Right kidney (tissue), 1 donor: ENCODE results near the gene IMMP2L.
A peak's percentile ranks its signal among the peaks of the same experiment; 100 is the strongest.

Source experiments
- DNase-seq: peaks from one replicate; pipeline ENCODE4 v3.0.0-alpha.2; 2016

The IMMP2L gene

DNA sequence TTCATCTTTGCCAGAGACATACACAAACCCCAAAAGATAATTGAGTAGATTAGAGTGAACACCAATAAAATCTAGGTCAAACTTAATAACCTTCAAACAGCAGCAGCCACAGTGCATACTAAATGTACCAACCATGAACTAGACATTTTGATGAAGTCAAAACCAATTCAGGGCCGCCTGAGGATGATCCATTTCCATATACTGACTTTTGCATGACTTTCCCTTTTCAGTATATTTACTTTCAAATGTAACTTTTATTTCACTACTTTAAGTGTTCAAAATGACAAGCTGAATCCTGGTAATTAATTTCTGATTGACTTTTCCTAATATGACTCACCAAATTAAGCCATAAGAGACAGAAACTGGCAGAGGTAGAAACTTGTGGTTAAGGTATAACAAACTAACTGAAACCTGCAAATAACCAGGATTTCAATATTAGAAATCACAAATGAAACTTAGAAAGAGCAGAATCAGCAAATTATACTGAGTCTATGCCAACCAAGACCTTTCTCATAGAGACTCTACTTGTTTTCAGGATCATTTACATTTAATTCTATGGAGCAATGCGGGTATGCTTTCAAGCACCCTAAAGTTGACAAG is 643.2 kb downstream of the IMMP2L start:
- DNase-seq: no peak

DNA sequence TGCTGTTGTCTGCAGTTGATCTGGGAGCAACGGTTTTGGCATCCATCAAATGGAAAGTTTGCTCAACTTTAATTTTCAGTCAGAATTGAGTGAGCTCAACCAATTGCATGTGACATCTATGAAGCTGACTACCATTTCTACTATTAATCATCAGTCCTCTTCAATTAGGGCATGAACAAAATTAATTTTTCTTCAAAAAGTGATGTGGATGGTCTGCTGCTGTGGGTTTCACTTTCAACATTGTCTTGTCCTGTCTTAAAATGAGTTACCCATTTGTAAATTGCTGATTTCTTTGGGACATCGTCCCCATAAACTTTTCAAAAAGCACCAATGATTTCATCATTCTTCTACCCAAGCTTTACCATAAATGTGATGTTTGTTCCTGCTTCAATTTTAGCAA is 648.0 kb downstream of the IMMP2L start:
- DNase-seq: no peak

DNA sequence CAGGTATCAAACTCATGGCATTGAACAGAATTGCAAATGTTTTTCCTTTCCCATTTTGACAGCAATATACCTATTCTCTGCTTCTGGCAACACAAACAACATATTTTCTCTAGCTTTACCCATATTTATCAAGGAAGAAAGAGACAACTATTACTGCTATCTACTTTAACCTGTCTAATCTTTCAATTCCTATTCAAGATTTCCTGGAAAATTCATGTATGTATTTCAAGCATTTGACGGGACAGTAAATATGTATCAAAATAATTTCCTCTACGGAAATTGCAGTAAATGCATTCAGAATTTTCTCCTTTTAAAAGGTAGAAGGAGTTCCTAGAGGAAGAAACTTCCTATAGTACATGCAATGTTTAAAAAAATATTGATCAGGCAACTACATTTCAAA is 650.7 kb downstream of the IMMP2L start:
- no peak for DNase-seq

DNA sequence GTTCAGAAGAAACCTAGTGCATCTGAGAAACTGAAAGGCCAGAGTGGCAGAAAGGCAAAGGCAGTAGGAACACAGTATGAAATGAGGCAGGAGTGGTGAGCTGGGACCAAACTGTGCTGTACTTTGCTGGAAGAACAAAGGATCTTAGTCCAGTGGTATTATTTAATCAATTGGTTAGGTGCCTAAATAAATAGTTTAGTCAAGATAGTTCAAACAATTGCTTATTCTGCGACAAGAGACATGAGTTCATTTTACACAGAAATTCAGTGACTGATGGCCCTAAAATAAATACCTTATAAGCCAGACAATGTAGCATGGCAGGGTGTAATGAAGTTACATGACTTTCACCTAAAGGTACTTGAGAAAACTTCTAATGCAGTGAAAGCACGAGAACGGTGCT is 653.2 kb downstream of the IMMP2L start:
- no peak for DNase-seq

DNA sequence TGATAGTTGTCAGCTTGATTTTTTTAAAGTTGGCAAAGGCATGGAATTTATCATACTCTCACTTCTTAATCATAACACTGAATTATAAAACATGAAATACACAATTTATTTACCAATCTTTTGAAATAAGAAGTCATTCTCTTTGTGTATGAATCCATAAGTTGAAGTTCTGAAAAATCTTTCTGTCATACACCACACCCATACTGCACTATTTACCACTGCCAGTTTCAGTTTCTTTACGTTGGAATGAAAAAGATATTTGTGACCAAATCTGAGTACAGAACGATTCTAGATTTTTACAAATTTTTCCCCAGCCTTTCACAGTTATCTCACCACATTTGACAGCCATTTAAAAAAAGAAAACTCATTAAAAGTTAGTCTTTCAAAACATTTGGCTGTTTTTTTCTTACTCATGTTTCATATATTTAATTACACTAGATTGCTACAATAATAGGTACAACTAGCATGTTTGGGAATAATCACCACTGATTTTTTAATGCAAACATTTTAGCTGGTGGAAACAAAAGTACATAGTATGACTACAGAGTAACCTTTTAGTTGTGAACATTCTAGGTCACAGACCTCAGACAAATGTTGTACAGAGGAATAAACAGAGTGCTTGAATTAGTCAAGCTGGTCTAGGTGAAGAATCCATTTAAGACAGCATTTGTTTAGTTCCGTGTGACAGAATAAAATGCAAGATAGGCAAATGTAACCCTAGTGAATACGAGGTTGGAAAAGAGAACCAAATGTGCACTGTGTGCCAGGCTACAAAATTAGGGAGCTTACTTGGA is 656.3 kb downstream of the IMMP2L start:
- DNase-seq: no peak

DNA sequence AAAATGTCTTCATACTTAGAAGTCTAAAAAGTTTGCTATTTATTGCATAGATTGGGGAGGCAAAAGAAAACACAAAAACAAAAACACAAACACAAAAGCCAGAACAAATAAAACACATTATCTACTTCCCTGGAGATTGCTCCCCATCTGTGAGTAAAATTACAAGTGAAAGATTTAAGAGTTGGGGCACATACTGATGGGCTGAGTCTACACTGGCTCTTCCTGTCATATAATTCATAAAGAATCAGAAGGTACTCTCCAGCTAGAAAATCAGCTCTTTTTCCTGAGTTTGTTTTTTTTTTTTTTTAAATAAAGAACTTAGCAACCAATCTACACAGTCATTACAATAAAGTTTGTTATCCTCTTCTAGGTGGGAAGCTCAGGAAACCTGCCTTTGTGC is 663.8 kb downstream of the IMMP2L start:
- DNase-seq: no peak

DNA sequence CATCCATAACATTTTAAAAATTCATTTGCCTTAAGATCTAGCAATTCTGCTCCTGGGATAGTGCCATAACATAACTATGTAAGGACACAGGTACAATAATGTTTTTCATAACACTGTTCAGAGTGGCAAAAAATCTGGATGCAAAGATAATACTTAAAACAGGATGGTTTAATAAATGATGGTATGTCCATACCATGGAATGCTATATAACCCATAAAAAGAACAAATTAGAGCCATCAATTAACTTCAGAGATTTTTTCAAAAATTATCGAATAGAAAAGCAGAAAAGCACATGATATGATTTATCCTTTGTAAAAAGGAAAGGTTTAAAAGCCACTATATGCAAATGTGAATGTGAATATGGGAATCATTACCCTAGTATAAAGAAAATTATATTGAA is 664.8 kb downstream of the IMMP2L start:
- DNase-seq: no peak

DNA sequence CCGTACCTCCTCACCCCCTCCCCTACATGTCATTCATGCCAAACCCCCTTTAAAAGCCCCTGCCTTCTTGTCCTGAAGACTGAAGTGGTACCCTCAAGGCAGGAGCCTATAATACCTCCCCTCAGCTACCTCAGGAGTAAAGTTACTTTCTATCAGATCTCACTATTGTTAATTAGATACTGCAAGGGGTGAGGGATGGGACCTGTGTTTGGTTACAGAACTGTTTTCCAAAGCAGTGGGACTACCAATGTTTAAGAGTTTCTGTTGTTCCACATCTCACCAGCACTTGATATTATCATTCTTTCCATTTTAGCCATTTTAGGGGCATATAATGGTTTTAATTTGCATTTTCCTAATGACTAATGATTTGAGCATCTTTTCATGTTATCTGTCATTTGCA is 668.2 kb downstream of the IMMP2L start:
- no peak for DNase-seq

DNA sequence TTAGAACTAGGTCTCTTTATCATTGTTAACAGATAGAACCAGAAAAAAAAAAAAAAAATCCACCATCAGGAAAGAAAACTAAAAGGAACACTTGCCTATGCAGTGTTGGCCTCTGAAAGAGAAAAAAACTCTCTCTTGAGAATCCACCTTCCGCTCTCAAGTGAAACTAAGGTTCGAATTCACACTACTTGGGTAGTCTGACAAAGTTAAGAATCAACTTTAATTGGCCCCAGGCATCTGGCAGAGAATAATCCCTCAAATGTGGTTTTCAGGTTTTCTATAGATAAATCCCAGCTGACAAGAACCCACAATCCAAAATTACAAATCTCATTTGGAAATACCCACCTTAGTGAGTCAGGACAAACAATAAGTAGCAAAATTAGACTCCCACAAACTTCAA is 671.1 kb downstream of the IMMP2L start:
- DNase-seq: no peak

DNA sequence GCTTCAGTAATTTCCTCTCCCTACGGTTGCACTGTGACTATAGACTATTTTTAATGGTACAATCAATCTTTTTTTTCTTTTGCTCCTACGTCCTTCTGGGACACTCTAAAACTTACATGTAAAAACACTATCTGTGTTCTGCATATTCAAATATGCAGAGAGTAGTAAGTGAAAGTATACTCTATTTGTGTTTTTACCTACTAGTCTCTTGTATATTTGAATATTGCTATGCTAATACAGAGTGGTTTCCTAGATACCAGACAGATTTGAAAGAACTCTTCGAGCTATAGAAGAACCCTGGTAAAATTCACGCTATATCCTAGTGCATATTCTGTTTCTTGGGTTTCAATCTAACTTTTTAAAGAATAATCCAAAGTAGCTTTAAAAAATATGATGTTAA is 672.2 kb downstream of the IMMP2L start:
- DNase-seq: no peak

DNA sequence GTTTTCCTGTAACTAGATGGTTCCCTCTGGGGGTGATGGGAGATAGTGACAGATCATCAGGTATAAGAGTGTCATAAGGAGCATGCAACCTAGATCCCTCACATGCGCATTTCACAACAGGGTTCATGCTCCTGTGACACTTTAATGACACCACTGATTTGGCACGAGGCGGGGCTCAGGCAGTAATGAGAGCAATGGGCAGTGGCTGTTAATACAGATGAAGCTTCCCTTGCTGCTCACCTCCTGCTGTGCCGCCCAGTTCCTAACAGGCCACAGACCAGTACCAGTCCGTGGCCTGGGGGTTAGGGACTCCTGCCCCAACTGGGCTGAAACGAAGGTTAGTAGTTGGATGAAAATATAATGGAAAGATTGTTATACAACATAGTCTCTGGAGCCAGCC is 673.0 kb downstream of the IMMP2L start:
- DNase-seq: no peak

DNA sequence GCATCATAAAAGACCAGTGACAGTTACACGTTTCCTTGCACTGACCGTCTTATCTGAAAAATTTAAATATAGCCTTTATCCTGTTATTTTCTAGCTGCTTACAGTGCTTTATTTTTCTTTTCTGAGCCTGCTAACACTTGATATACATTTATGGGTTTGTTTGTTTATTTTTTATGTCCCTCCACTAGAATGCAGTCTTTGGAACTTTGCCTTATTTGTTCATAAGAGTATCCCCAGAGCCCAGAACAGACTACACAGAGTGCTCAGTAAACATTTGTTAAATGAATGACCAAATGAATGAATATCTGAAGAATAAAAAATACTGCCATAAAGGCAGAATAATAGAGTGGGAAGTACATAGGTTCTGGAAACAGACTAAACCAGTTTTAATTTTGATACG is 673.7 kb downstream of the IMMP2L start:
- DNase-seq: no peak

DNA sequence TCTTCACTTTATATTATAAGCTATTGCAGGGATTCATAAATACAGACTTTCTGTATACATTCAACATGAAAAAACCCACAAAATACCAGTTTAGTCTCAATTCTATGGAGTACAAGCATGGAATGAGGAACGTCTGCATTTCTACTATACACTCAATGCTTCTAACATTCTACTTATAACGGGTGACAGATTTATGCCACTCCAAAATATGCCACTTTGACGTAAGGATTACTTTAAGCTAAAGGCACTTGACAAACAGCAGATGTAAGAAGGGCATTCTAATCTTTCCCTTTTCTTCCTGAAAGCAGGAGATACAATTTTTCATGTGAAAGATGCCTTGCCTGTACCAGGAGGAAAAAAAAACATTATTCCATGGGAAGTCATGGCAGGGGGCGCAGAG is 676.8 kb downstream of the IMMP2L start:
- no peak for DNase-seq

DNA sequence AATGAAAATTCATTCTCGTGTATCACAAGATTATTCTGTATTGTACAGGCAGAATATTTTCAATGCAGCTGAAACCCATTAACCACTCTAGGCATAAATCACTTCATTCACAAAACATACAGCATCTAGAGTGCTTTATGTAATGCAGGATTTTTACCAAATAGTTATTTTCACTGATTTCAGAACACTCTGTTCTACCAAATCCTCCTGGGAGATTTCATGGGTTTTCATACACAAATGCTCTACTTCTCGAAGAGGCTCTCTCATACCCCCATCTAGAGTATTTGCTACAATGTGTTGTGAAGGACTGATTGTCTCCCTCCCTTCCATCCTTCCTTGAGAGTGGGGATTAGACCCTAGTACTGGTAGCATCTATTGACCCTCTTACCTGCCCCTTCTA is 680.6 kb downstream of the IMMP2L start:
- DNase-seq: no peak

DNA sequence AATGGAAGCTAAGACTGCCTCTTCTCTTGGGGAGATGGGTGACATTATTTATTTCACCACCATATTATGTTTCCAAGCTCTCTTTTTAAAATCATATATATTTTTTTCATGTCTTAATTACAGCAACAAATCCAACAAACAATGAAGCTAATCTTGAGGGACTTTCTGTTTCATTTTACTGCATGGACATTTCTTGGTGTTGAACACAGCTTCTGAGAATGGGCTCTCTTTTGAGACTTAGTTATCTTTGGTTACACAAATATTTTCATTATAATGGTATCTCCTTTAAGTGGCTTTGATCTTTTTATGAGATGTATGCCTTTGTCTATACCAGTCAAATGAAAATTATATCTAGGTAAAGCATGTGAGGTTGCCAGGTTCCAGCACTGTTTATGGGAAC is 681.3 kb downstream of the IMMP2L start:
- no peak for DNase-seq

DNA sequence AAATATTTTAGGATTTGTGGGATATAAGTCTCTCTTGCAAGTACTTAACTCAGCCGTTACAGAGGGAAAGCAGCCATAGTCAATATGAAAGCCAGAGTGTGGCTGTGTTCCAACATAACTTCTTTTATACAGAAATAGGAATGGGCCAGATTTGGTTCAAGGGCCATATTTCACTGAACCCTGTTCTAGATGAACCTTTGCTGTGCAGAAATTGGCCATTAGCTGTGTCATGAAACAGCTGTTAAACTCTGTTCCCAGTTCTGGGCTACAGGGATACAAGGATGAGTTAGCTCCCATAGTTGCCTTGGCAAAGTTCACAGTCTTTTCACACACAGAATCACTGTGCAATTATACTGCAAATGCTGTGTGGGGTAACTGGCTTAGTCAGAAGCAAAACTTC is 685.3 kb downstream of the IMMP2L start:
- DNase-seq: no peak

DNA sequence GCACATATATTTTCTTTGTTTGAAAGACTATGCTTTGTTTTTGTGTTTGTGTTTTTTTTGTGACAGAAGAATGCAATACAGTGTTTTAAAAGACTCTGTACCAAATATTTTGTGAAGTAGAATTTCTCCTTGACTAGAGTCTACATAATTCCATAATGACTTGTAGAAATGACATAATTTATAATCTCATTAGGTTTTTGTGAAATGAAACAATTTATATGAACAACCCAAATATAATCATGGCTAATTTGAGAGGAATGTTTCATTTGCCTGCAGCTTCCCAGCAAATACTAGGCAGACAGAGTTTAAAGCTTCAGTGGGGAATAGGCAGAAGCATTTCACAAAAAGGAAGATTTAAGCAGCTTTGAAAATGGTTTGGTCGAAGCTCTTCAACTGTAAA is 686.9 kb downstream of the IMMP2L start:
- no peak for DNase-seq

DNA sequence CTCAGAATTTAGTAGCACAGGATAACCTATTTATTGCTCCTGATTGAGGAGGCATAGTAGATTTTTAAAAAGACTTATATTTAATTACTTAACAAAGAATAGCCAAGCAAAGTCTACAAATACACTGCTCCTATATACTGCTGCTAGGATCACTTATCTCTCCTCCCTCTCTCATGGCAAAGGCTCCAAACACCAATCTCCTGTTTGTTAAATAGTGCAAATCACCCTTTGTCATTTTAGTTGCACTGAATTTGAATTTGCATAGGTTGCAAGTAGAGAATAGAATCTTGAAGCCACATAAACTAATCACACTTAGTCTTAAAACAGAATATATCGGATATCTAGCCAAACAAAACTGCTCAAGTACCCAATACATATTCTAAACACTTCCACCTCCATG is 690.4 kb downstream of the IMMP2L start:
- DNase-seq: no peak

DNA sequence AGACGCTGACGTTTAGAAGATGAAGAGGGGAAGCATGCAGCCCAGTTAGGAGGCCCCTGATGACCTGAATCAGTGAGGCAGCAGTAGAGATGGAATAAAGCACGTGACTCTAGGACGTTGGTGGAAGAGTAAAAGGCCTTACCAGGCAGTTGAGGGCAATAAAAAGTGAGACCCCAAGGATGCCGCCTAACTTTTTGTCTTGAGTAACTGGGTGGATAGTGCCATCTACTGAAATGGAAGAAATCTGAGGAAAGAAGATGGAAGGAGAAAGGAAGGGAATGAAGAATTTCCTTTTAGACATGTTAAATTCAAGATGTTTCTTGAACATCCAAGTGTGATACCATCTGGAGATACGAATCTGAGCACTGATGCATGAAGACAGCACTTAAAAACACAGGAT is 691.4 kb downstream of the IMMP2L start:
- DNase-seq: no peak

DNA sequence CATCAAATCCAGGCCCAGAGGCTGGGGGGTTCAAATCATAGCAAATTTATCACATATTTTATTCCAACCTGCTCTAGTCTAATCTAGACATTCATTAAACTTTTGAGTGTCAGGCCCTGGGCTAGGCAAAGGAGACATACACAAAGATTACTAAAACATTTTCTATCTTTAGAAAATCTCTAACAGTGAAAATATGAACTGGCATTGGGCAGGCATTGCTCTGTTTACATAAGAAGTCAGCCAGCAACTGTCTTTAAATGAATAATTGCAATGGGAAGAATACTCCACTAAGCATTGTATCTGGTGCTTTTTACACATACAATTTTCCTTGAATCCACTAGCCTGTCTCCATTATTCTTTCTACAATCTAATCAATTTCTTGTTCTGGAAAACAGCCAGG is 693.8 kb downstream of the IMMP2L start:
- no peak for DNase-seq

DNA sequence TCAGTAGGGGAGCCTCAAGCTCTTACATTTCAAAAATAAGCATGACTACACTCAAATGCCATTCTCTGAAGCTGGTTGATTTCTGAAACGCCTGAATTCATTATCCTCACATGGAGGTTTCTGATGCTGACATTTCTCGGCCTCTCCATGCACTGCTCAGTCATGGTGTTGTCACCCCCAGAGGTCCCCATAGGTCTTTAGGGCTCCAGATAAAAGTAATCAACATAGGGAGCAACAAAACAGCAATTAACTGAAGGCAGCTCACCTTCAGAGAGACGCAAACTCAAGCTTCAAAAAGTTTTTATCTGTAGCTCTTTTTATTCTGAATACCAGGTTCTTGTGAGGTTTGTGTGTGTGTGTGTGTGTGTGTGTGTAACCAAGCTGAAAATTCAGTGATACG is 694.5 kb downstream of the IMMP2L start:
- DNase-seq: peak; percentile 8

DNA sequence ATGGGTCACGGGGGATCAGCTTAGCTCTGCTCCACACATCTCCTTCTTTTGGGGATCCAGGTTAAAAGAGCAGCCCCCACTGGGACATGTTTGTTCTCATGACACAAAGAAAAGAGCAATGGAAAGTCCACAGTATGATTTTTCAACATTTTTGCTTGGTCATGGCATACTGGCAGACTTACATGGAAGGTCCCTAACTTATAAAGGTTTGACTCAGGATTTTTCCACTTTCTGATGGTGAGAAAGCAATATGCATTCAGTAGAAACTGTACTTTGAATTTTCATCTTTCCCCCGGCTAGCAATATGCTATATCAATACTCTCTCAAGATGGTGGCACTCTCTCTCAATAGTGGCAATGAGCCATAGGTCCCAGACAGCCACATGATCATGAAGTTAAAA is 699.0 kb downstream of the IMMP2L start:
- DNase-seq: no peak

DNA sequence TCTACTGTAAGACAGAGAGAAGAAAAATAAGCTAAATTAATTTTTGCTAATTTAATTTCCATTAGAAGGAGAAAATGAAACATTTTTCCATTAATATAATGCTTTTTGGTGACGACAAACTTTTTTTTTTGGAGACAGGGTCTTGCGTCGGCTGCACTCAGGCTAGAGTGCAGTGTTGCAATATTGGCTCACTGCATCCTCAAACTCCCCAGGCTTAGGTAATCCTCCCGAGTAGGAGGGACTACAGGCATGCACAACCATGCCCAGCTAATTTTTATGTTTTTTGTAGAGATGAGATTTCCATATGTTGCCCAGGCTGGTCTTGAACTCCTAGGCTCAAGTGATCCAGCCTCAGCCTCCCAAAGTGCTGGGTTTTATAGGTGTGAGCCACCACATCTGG is 701.1 kb downstream of the IMMP2L start:
- no peak for DNase-seq

DNA sequence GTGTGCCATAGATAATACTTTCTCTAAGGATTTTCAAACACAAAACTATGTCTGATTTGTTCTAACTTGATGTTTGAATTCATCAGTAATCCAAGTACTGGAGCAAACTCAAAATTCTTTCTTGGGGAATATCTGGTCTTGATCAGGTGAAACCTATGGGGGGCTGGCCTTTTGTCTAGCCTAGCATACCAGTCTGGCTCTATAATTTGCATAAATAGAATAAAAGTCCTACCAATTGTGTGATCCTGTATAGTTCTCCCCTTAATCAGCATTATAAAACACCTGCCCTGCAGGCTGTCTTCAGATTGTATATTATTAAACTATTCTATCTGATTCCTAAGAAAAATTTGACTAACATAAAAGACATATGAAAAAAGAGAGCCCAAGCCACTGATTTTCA is 705.2 kb downstream of the IMMP2L start:
- DNase-seq: no peak

DNA sequence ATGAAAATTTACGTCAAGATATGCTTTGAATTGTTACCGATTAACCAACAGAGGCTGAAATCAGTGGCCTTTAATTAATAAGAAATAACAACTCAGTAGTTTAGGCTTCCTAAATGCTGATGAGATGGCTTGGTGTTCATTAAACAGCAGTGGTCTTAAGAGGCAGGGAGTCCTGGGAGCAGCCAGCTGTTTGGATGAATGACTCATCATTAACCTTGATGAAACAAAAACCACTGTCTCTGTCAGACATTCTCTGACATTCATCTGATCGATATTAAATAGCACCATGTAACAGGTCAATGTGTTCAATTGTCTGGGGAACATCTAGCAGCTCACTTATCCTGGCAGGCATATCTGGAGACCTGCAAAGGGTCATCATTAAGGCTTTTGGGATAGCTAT is 705.6 kb downstream of the IMMP2L start:
- DNase-seq: no peak
